Measurements from ENCODE around the gene LIN52. TPM values are rescaled to one million over a fixed set of nuclear protein-coding genes. Genes with fewer than 3 reads are reported as not detected.

The LIN52 gene
- total and polyA plus RNA-seq, 2 of the 13 experiments (the other 11 are each of a cell fraction or from before 2014, with no cell fraction given) = 11.4 to 23.3 TPM

GRCh38 chr14:74105381-74105780 is 20.6 kb downstream of the LIN52 start:
- 97% methylated on average over 2 of the region's 2 CpGs for WGBS (ENCODE audit: low lambda C conversion rate)
- Histone ChIP-seq H3K4me1 (ENCODE audit: insufficient read depth, low read length) (no peaks in the 10 kb centered on the region), H4K20me1 (ENCODE audit: insufficient read depth, low read length) (no peaks in the 10 kb centered on the region), H3K36me3 (replicated peaks in 1 of 2; ENCODE audit: control insufficient read depth in 1 of 2, insufficient read depth in 2 of 2, low read length in 2 of 2) (peaks cover 4 to 32% of the 10 kb centered on the region in 2 experiments; a peak in 4 of 5 replicates), H3K4me2 (ENCODE audit: low read depth, low read length) (no peak overlapping the region), H3K9me3 (ENCODE audit: low read length) (no peaks in the 10 kb centered on the region), H3K27ac (ENCODE audit: extremely low read length, insufficient read depth, low read length) (no peak overlapping the region), H3K79me2 (ENCODE audit: insufficient read depth, low read length) (no peaks in the 10 kb centered on the region), H2AFZ (ENCODE audit: low read length) (no peak overlapping the region), H3K27me3 (ENCODE audit: control insufficient read depth in 1 of 2, insufficient read depth in 2 of 2, low read length in 2 of 2) (no peaks in the 10 kb centered on the region), H3K9ac (ENCODE audit: insufficient read depth, low read depth, low read length) (no peak overlapping the region), H3K4me3 (replicated peaks in 1 of 3; ENCODE audit: insufficient read depth in 1 of 3, low read depth in 2 of 3, low read length in 3 of 3) (no peak overlapping the region)
- DNase-seq (ENCODE audit: low spot score) (no peak), ATAC-seq (no peak), FAIRE-seq (no peak)
- CTCF ChIA-PET (ENCODE audit: low intra/inter-chr PET ratio, low total read pairs) = no interaction called here
- POLR2A ChIA-PET = no interaction called here
- intact Hi-C loops (cut with micrococcal nuclease; ENCODE audit: unreplicated experiment) (no loop called here), in situ Hi-C loops (cut with HindIII; ENCODE audit: extremely low pct_ligation_motif_present, low pct_unique_long_range_greater_than_20kb) (no loop called here)
- BruUV-seq (replicated peaks) = no TSS peak
- TF ChIP-seq KDM6A (CRISPR knock-in tag; IDR thresholded peaks at IDR 0.05; ENCODE audit: low read depth) (no peak), STAT5B (CRISPR knock-in tag; IDR thresholded peaks at IDR 0.05) (no peak), KLF12 (CRISPR knock-in tag; IDR thresholded peaks at IDR 0.05; ENCODE audit: borderline replicate concordance) (no peak), SOX13 (IDR thresholded peaks at IDR 0.05) (no peak), SOX13 (CRISPR knock-in tag; conservative IDR thresholded peaks at IDR 0.05 in 1 of 2, IDR thresholded peaks at IDR 0.05 in 1 of 2) (no peak), HOXA9 (CRISPR knock-in tag; IDR thresholded peaks at IDR 0.05; ENCODE audit: borderline replicate concordance) (no peak), NFIC (IDR thresholded peaks at IDR 0.05; ENCODE audit: low read length) (no peak), NR3C1 (CRISPR knock-in tag; IDR thresholded peaks at IDR 0.05) (no peak), ZNF558 (CRISPR knock-in tag; IDR thresholded peaks at IDR 0.05; ENCODE audit: borderline replicate concordance) (no peak), HMG20B (CRISPR knock-in tag; conservative IDR thresholded peaks at IDR 0.05) (no peak), FLYWCH1 (CRISPR knock-in tag; IDR thresholded peaks at IDR 0.05) (no peak), SATB2 (CRISPR knock-in tag; IDR thresholded peaks at IDR 0.05) (no peak), NRL (CRISPR knock-in tag; IDR thresholded peaks at IDR 0.05; ENCODE audit: borderline replicate concordance) (no peak), KMT2A (CRISPR knock-in tag; IDR thresholded peaks at IDR 0.05) (no peak)
- TF ChIP-seq, protein P1, sequence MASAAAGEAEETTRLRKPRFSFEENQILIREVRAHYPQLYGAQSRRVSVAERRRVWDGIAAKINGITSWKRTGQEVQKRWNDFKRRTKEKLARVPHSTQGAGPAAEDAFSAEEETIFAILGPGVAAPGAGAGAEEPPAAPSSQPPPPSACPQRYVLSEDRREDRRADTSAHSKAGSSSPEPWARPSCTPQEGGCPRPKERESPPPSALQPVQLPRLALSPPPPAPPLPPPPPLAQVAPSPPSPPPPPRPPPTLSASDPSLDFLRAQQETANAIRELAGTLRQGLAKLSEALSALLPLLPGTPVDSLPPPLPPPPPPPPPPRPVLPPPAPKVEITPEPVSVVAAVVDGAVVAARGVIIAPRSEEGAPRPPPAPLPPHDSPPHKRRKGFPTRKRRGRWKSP (CRISPR knock-in tag; IDR thresholded peaks at IDR 0.05) = no peak
- TF ChIP-seq, protein P2, sequence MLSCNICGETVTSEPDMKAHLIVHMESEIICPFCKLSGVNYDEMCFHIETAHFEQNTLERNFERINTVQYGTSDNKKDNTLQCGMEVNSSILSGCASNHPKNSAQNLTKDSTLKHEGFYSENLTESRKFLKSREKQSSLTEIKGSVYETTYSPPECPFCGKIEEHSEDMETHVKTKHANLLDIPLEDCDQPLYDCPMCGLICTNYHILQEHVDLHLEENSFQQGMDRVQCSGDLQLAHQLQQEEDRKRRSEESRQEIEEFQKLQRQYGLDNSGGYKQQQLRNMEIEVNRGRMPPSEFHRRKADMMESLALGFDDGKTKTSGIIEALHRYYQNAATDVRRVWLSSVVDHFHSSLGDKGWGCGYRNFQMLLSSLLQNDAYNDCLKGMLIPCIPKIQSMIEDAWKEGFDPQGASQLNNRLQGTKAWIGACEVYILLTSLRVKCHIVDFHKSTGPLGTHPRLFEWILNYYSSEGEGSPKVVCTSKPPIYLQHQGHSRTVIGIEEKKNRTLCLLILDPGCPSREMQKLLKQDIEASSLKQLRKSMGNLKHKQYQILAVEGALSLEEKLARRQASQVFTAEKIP (CRISPR knock-in tag; IDR thresholded peaks at IDR 0.05; ENCODE audit: borderline replicate concordance) = no peak
- TF ChIP-seq, protein P3, sequence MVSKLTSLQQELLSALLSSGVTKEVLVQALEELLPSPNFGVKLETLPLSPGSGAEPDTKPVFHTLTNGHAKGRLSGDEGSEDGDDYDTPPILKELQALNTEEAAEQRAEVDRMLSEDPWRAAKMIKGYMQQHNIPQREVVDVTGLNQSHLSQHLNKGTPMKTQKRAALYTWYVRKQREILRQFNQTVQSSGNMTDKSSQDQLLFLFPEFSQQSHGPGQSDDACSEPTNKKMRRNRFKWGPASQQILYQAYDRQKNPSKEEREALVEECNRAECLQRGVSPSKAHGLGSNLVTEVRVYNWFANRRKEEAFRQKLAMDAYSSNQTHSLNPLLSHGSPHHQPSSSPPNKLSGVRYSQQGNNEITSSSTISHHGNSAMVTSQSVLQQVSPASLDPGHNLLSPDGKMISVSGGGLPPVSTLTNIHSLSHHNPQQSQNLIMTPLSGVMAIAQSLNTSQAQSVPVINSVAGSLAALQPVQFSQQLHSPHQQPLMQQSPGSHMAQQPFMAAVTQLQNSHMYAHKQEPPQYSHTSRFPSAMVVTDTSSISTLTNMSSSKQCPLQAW (CRISPR knock-in tag; IDR thresholded peaks at IDR 0.05) = no peak
- TF ChIP-seq, protein P4, sequence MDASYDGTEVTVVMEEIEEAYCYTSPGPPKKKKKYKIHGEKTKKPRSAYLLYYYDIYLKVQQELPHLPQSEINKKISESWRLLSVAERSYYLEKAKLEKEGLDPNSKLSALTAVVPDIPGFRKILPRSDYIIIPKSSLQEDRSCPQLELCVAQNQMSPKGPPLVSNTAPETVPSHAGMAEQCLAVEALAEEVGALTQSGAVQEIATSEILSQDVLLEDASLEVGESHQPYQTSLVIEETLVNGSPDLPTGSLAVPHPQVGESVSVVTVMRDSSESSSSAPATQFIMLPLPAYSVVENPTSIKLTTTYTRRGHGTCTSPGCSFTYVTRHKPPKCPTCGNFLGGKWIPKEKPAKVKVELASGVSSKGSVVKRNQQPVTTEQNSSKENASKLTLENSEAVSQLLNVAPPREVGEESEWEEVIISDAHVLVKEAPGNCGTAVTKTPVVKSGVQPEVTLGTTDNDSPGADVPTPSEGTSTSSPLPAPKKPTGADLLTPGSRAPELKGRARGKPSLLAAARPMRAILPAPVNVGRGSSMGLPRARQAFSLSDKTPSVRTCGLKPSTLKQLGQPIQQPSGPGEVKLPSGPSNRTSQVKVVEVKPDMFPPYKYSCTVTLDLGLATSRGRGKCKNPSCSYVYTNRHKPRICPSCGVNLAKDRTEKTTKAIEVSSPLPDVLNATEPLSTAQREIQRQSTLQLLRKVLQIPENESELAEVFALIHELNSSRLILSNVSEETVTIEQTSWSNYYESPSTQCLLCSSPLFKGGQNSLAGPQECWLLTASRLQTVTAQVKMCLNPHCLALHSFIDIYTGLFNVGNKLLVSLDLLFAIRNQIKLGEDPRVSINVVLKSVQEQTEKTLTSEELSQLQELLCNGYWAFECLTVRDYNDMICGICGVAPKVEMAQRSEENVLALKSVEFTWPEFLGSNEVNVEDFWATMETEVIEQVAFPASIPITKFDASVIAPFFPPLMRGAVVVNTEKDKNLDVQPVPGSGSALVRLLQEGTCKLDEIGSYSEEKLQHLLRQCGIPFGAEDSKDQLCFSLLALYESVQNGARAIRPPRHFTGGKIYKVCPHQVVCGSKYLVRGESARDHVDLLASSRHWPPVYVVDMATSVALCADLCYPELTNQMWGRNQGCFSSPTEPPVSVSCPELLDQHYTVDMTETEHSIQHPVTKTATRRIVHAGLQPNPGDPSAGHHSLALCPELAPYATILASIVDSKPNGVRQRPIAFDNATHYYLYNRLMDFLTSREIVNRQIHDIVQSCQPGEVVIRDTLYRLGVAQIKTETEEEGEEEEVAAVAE (CRISPR knock-in tag; IDR thresholded peaks at IDR 0.05; ENCODE audit: borderline replicate concordance) = no peak

Data from HepG2 (cell line).